ENCODE data around the gene MRC2.

MRC2 gene

GRCh38 chr17:62680541-62681052 lies 53.1 kb downstream of the MRC2 start:
- TF ChIP-seq SUZ12 (IDR thresholded peaks at IDR 0.05) (no peak), TARDBP (IDR thresholded peaks at IDR 0.05) (no peak), FOXM1 (IDR thresholded peaks at IDR 0.05; ENCODE audit: borderline replicate concordance) (no peak), ZNF384 (IDR thresholded peaks at IDR 0.05) (no peak), HDGF (IDR thresholded peaks at IDR 0.05; ENCODE audit: borderline replicate concordance) (no peak), LEF1 (IDR thresholded peaks at IDR 0.05; ENCODE audit: borderline replicate concordance) (no peak), FOXK2 (IDR thresholded peaks at IDR 0.05) (no peak), ARNT (IDR thresholded peaks at IDR 0.05) (no peak), SP1 (IDR thresholded peaks at IDR 0.05) (no peak), ELF4 (IDR thresholded peaks at IDR 0.05) (no peak), FOXA1 (IDR thresholded peaks at IDR 0.05) (no peak), BHLHE40 (IDR thresholded peaks at IDR 0.05; ENCODE audit: borderline replicate concordance) (no peak), CTBP1 (IDR thresholded peaks at IDR 0.05; ENCODE audit: borderline replicate concordance) (no peak), L3MBTL2 (conservative IDR thresholded peaks at IDR 0.05) (no peak), NFRKB (IDR thresholded peaks at IDR 0.05) (no peak), PKNOX1 (IDR thresholded peaks at IDR 0.05) (no peak)
- CTCF ChIA-PET: no interaction called here
- POLR2A ChIA-PET: no interaction called here
- no peak for DNase-seq (ENCODE audit: extremely low spot score)

- DNase-seq (ENCODE audit: extremely low spot score): no peak
- ChIA-PET CTCF (no interaction called here), POLR2A (no interaction called here)
- TF ChIP-seq SP1 (IDR thresholded peaks at IDR 0.05): no peak
- TF ChIP-seq HDGF (IDR thresholded peaks at IDR 0.05; ENCODE audit: borderline replicate concordance): no peak
- TF ChIP-seq FOXK2 (IDR thresholded peaks at IDR 0.05): no peak
- no peak for TF ChIP-seq PKNOX1 (IDR thresholded peaks at IDR 0.05)
- no peak for TF ChIP-seq BHLHE40 (IDR thresholded peaks at IDR 0.05; ENCODE audit: borderline replicate concordance)
- no peak for TF ChIP-seq ELF4 (IDR thresholded peaks at IDR 0.05)
- no peak for TF ChIP-seq LEF1 (IDR thresholded peaks at IDR 0.05; ENCODE audit: borderline replicate concordance)
Observed at GRCh38 chr17:62681061-62681938, 53.8 kb downstream of the MRC2 start.

- CTCF ChIA-PET: no interaction called here
- TF ChIP-seq LEF1 (IDR thresholded peaks at IDR 0.05; ENCODE audit: borderline replicate concordance) (no peak), ARNT (IDR thresholded peaks at IDR 0.05) (no peak), HDGF (IDR thresholded peaks at IDR 0.05; ENCODE audit: borderline replicate concordance) (no peak), FOXK2 (IDR thresholded peaks at IDR 0.05) (no peak), PKNOX1 (IDR thresholded peaks at IDR 0.05) (no peak), NFRKB (IDR thresholded peaks at IDR 0.05) (no peak), SP1 (IDR thresholded peaks at IDR 0.05) (no peak), SUZ12 (IDR thresholded peaks at IDR 0.05) (no peak), FOXM1 (IDR thresholded peaks at IDR 0.05; ENCODE audit: borderline replicate concordance) (no peak), ZNF384 (IDR thresholded peaks at IDR 0.05) (no peak), BHLHE40 (IDR thresholded peaks at IDR 0.05; ENCODE audit: borderline replicate concordance) (no peak), ELF4 (IDR thresholded peaks at IDR 0.05) (no peak), TARDBP (IDR thresholded peaks at IDR 0.05) (no peak), CTBP1 (IDR thresholded peaks at IDR 0.05; ENCODE audit: borderline replicate concordance) (no peak)
- no peak for DNase-seq (ENCODE audit: extremely low spot score)
- POLR2A ChIA-PET: no interaction called here
Observed at GRCh38 chr17:62681939-62682381, 54.5 kb downstream of the MRC2 start.

GRCh38 chr17:62684179-62684578 lies 56.7 kb downstream of the MRC2 start:
- TF ChIP-seq L3MBTL2 (conservative IDR thresholded peaks at IDR 0.05) (no peak), ARNT (IDR thresholded peaks at IDR 0.05) (no peak), LEF1 (IDR thresholded peaks at IDR 0.05; ENCODE audit: borderline replicate concordance) (no peak), FOXK2 (IDR thresholded peaks at IDR 0.05) (no peak), ELF4 (IDR thresholded peaks at IDR 0.05) (no peak), SUZ12 (IDR thresholded peaks at IDR 0.05) (no peak), HDGF (IDR thresholded peaks at IDR 0.05; ENCODE audit: borderline replicate concordance) (no peak)
- POLR2A ChIA-PET: no interaction called here
- CTCF ChIA-PET: no interaction called here
- DNase-seq (ENCODE audit: extremely low spot score): no peak

- POLR2A ChIA-PET: no interaction called here
- TF ChIP-seq SUZ12 (IDR thresholded peaks at IDR 0.05) (no peak), ARNT (IDR thresholded peaks at IDR 0.05) (no peak), BHLHE40 (IDR thresholded peaks at IDR 0.05; ENCODE audit: borderline replicate concordance) (no peak), HDGF (IDR thresholded peaks at IDR 0.05; ENCODE audit: borderline replicate concordance) (no peak), FOXM1 (IDR thresholded peaks at IDR 0.05; ENCODE audit: borderline replicate concordance) (no peak), L3MBTL2 (conservative IDR thresholded peaks at IDR 0.05) (no peak), LEF1 (IDR thresholded peaks at IDR 0.05; ENCODE audit: borderline replicate concordance) (no peak), CTBP1 (IDR thresholded peaks at IDR 0.05; ENCODE audit: borderline replicate concordance) (no peak), ELF4 (IDR thresholded peaks at IDR 0.05) (no peak), FOXK2 (IDR thresholded peaks at IDR 0.05) (no peak), PKNOX1 (IDR thresholded peaks at IDR 0.05) (no peak), TARDBP (IDR thresholded peaks at IDR 0.05) (no peak), SP1 (IDR thresholded peaks at IDR 0.05) (no peak), NFRKB (IDR thresholded peaks at IDR 0.05) (no peak), ZNF384 (IDR thresholded peaks at IDR 0.05) (no peak), FOXA1 (IDR thresholded peaks at IDR 0.05) (no peak)
- CTCF ChIA-PET: no interaction called here
- DNase-seq (ENCODE audit: extremely low spot score): no peak
Observed at GRCh38 chr17:62687997-62688396, 60.5 kb downstream of the MRC2 start.

All from HEK293T (cell line).